ENCODE data around the gene HDAC8.
A peak's percentile ranks its signal among the peaks of the same experiment; 100 is the strongest.

The HDAC8 gene

GRCh38 chrX:72313707-72314641 is 258.7 kb downstream of the HDAC8 start:
- DNase-seq, result no peak

GRCh38 chrX:72312311-72312940 is 260.2 kb downstream of the HDAC8 start:
- no peak for DNase-seq

GRCh38 chrX:72309297-72310071 is 263.2 kb downstream of the HDAC8 start:
- no peak for DNase-seq

- DNase-seq, result peak in 1 of 2 donors; percentile 30
Measured at GRCh38 chrX:72308566-72309296, 263.9 kb downstream of the HDAC8 start.

- no peak for DNase-seq
Measured at GRCh38 chrX:72308209-72308565, 264.5 kb downstream of the HDAC8 start.

- DNase-seq, result no peak
Measured at GRCh38 chrX:72307646-72308051, 265.0 kb downstream of the HDAC8 start.

- peak; percentile 25 to 40 for DNase-seq
Measured at GRCh38 chrX:72306851-72307645, 265.6 kb downstream of the HDAC8 start.

GRCh38 chrX:72306085-72306801 is 266.4 kb downstream of the HDAC8 start:
- DNase-seq, result no peak

GRCh38 chrX:72305286-72306084 is 267.2 kb downstream of the HDAC8 start, which contains the start of gene CITED1:
CITED1 (minus strand) TSS chrX:72305914; CDS start chrX:72302869, 3,045 bp downstream.
- DNase-seq, result no peak

GRCh38 chrX:72304877-72305276 is 267.8 kb downstream of the HDAC8 start:
- no peak for DNase-seq

- no peak for DNase-seq
Measured at GRCh38 chrX:72301781-72302180, 270.9 kb downstream of the HDAC8 start.

- DNase-seq, result no peak
Measured at GRCh38 chrX:72299891-72300630, 272.6 kb downstream of the HDAC8 start.

GRCh38 chrX:72297953-72298730 is 274.5 kb downstream of the HDAC8 start:
- DNase-seq, result no peak

GRCh38 chrX:72296991-72297390 is 275.7 kb downstream of the HDAC8 start:
- DNase-seq, result no peak

- no peak for DNase-seq
Measured at GRCh38 chrX:72295745-72296144, 276.9 kb downstream of the HDAC8 start.

GRCh38 chrX:72294497-72294896 is 278.1 kb downstream of the HDAC8 start:
- no peak for DNase-seq

- DNase-seq, result no peak
Measured at GRCh38 chrX:72282302-72282701, 290.3 kb downstream of the HDAC8 start.

GRCh38 chrX:72280321-72280845 is 292.3 kb downstream of the HDAC8 start:
- no peak for DNase-seq

Measured in CD4-positive, alpha-beta T cell treated with Interleukin-1 beta for 1 hour (primary cell).